Smooth muscle cell (in vitro differentiated cells): ENCODE data around the gene INPP5A. TPM values are rescaled to one million over a fixed set of nuclear protein-coding genes. Genes with fewer than 3 reads are reported as not detected.
"Not testable (repeated sequence)": the region's sequence is repeated elsewhere in the genome, so short reads cannot be mapped to it uniquely, and the experiment has no call there.

Source experiments
- DNase-seq: peaks from one replicate; lab custom pipeline; 2025; ENCODE audit not compliant: unreplicated experiment; lab: John Stamatoyannopoulos, UW
- H2AFZ ChIP-seq: fragments of 200-600 bp; sonication (generic); 2 replicates; pipeline ENCODE4 v1.6.0; 2016; ENCODE audit warnings: antibody characterized with exemption, low read depth, mild to moderate bottlenecking
- H3F3A ChIP-seq: fragments of 200-600 bp; sonication (generic); 2 replicates; pipeline ENCODE4 v1.6.0; 2017; ENCODE audit warnings: antibody characterized with exemption, low read depth
- H3K27ac ChIP-seq: fragments of 200-600 bp; sonication (generic); 2 replicates; pipeline ENCODE4 v1.5.1; 2016; ENCODE audit warnings: low read depth, mild to moderate bottlenecking
- H3K27me3 ChIP-seq: fragments of 200-600 bp; sonication (generic); 2 replicates; pipeline ENCODE4 v1.6.1; 2016; ENCODE audit warnings: low read depth, mild to moderate bottlenecking
- H3K36me3 ChIP-seq: fragments of 200-600 bp; sonication (generic); 2 replicates; pipeline ENCODE4 v1.5.1; 2016; ENCODE audit warnings: low read depth
- H3K4me1 ChIP-seq: fragments of 200-600 bp; sonication (generic); 2 replicates; pipeline ENCODE4 v1.5.1; 2016; ENCODE audit warnings: low read depth
- H3K4me2 ChIP-seq: fragments of 200-600 bp; sonication (generic); 2 replicates; pipeline ENCODE4 v1.6.0; 2016; ENCODE audit warnings: mild to moderate bottlenecking
- H3K4me3 ChIP-seq: fragments of 200-600 bp; sonication (generic); 2 replicates; pipeline ENCODE4 v1.5.1; 2016; ENCODE audit warnings: mild to moderate bottlenecking
- H3K79me2 ChIP-seq: fragments of 200-600 bp; sonication (generic); 2 replicates; pipeline ENCODE4 v1.6.0; 2016; ENCODE audit warnings: low read depth, mild to moderate bottlenecking
- H3K9ac ChIP-seq: fragments of 200-600 bp; sonication (generic); 2 replicates; pipeline ENCODE4 v1.6.0; 2016; ENCODE audit warnings: low read depth
- H3K9me3 ChIP-seq: fragments of 200-600 bp; sonication (generic); replicated peaks from 2 replicates; pipeline ENCODE4 v1.5.1; 2016; ENCODE audit warnings: low read depth
- H4K20me1 ChIP-seq: fragments of 200-600 bp; sonication (generic); 2 replicates; pipeline ENCODE4 v1.6.0; 2016; ENCODE audit warnings: low read depth
- WGBS: methylation state at CpG from one replicate; pipeline ENCODE4 v1.1.7; 2016; ENCODE audit warnings: low lambda C conversion rate; 5-methylcytosine and 5-hydroxymethylcytosine counted together
- polyA plus RNA-seq: library from polyadenylated mRNA; unstranded; fragments of >200 nt; fragmentation: Nextera tagmentation; extraction: Ambion mirVana; gene quantifications from 2 replicates; pipeline ENCODE4 v1.2.1, GENCODE V29; 2016
- total RNA-seq: library from RNA; depleted of rRNA; stranded (reverse); fragments of >200 nt; gene quantifications from 2 replicates; pipeline ENCODE4 v1.2.3, GENCODE V29; 2014
- TF ChIP-seq, protein P1 (sequence below): fragments of 200-600 bp; sonication (generic); IDR thresholded peaks from 2 replicates; pipeline ENCODE4 v1.5.1; 2017; ENCODE audit warnings: borderline replicate concordance, mild to moderate bottlenecking, antibody characterized with exemption; ENCODE audit not compliant: insufficient read depth, poor library complexity, severe bottlenecking

INPP5A gene
- total and polyA plus RNA-seq, 2 experiments from 2014 or later = 48.0 to 55.9 TPM

DNA sequence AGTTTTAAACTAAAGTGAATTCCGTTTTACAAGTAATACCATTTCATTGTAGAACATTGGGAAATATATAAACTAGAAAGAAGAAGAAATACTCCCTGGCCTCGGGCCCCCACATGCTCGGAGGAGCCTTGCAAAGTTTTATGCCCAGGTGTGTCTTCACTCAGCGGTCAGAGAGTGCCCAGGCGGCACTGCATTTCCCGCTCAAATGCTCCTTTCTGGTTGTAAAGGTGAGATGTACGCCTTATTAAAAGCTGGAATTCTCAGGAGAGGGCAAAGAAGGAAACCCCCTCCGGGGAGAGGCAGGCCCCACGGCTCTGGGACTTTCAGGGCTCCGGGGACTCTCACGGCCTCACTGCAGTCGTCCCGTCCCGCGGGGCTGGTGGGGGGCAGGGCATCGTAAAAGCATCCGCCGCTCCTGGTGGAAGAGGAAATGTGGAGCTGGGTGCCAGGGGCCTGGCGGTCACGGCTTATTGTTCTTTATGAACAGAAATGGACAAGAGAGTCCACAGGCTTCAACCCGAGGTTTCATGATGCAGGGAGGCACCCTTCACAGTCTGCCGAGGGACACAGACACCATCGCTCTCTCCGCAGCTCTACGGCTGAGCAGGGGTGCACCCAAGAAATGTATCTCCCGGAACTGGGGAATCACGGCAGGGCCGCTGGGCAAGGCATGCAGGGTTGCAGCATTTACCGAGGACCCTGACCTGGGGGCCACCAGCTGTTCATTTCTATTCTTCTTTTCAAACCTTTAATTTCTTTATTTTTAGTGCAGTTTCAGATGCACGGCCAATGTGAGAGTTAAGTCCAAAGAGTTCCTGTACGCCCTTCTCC, 47.7 kb upstream of the INPP5A start:
- Histone ChIP-seq H4K20me1 (no peaks in the 10 kb centered on the region), H3K9me3 (no peaks in the 10 kb centered on the region), H2AFZ (no peak overlapping the region), H3K4me2 (no peak overlapping the region), H3K36me3 (no peaks in the 10 kb centered on the region), H3K4me1 (no peaks in the 10 kb centered on the region), H3K27ac (no peak overlapping the region), H3F3A (no peaks in the 10 kb centered on the region), H3K4me3 (no peak overlapping the region), H3K9ac (no peak overlapping the region), H3K79me2 (no peaks in the 10 kb centered on the region), H3K27me3 (no peaks in the 10 kb centered on the region)
- TF ChIP-seq, protein P1, sequence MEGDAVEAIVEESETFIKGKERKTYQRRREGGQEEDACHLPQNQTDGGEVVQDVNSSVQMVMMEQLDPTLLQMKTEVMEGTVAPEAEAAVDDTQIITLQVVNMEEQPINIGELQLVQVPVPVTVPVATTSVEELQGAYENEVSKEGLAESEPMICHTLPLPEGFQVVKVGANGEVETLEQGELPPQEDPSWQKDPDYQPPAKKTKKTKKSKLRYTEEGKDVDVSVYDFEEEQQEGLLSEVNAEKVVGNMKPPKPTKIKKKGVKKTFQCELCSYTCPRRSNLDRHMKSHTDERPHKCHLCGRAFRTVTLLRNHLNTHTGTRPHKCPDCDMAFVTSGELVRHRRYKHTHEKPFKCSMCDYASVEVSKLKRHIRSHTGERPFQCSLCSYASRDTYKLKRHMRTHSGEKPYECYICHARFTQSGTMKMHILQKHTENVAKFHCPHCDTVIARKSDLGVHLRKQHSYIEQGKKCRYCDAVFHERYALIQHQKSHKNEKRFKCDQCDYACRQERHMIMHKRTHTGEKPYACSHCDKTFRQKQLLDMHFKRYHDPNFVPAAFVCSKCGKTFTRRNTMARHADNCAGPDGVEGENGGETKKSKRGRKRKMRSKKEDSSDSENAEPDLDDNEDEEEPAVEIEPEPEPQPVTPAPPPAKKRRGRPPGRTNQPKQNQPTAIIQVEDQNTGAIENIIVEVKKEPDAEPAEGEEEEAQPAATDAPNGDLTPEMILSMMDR = no peak
- DNase-seq = no peak
- 86% methylated on average over 31 of the region's 31 CpGs for WGBS

DNA sequence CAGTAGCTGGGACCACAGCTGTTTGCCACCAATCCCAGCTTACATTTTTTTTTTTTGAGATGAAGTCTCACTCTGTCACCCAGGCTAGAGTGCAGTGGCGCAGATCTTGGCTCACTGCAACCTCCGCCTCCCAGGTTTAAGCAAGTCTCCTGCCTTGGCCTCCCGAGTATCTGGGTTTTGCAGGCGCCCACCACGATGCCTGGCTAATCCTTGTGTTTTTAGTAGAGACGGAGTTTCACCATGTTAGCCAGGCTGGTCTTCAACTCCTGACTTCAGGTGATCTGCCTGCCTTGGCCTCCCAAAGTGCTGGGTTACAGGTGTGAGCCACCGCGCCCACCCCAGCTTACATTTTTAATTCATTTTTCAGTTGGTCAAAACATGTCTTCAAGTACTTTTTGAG, 46.1 kb upstream of the INPP5A start:
- H3K36me3 ChIP-seq, H3K4me2 ChIP-seq, H4K20me1 ChIP-seq, H3K9me3 ChIP-seq, H3F3A ChIP-seq, H3K4me1 ChIP-seq, H3K9ac ChIP-seq, H3K79me2 ChIP-seq, H2AFZ ChIP-seq, H3K27ac ChIP-seq, H3K4me3 ChIP-seq, DNase-seq, H3K27me3 ChIP-seq: not testable (repeated sequence)
- WGBS = 96% methylated on average over 8 of the region's 8 CpGs

DNA sequence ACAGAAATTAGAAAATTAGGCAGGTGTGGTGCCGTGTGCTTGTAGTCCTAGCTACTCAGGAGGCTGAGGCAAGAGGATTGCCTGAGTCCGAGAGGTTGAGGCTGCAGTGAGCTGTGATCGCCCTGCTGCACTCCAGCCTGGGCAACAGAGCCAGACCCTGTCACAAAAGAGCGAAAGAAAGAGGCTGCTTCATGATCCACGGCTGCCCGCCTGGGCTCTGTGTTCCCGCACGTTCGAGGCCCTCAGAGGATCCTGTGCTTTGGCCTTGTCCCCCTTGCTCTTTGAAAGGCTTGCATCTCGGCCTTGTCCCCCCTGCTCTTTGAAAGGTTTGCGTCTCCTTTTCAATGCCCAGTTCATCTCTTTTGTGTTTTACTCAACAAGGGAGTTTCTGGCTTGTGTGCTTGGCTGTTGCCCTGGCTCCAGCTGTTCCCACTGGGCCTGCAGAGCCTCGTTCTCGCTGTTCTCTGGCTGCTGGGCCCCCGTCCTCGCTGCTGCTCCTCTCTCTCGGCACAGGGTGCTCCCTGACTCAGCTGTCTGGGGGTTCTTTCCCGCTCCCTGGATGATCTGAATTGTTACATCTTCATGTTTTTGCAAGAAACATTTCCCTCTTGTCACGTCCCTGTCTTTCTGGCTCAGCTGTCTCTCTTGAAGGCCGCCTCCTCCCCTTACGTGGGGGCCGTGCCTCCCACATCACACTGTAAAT, 45.1 kb upstream of the INPP5A start:
- H4K20me1 ChIP-seq = no peaks in the 10 kb centered on the region
- 90% methylated on average over 21 of the region's 21 CpGs for WGBS
- TF ChIP-seq, protein P1 = no peak
- no peak overlapping the region for H3K27ac ChIP-seq
- no peak overlapping the region for H3K9ac ChIP-seq
- H3K27me3 ChIP-seq = no peaks in the 10 kb centered on the region
- no peak for DNase-seq
- H3K79me2 ChIP-seq = no peaks in the 10 kb centered on the region
- no peaks in the 10 kb centered on the region for H3K4me1 ChIP-seq
- H3K36me3 ChIP-seq = no peaks in the 10 kb centered on the region
- H3F3A ChIP-seq = no peaks in the 10 kb centered on the region
- H3K9me3 ChIP-seq = no peaks in the 10 kb centered on the region
- H2AFZ ChIP-seq = no peak overlapping the region
- no peak overlapping the region for H3K4me2 ChIP-seq
- no peak overlapping the region for H3K4me3 ChIP-seq

DNA sequence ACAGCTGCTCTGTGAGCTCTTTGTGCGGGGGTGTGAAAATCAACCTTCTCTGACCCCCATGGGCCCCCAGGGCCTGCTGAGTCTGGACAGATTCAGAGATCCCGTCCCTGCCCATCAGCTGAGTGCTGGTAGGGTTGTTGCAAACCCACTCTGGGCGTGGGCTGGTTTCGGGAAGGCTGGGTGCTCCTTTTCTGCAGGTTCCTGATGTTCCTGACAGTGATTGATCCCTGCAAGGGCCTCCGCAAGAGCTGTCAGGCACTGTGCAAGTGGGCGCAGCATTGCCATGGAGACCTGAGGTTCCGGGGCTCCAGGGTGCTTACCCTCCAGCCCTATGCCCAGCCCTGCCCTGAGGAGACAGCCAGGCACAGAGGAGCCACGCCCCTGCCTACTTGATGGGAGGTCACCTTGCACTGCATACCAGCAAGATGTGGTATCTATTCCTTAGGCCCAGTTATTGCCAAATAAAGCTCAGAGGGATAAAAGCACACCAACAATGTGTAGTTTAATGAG, 44.3 kb upstream of the INPP5A start:
- Histone ChIP-seq H3K4me1 (no peaks in the 10 kb centered on the region), H3K79me2 (no peaks in the 10 kb centered on the region), H2AFZ (no peak overlapping the region), H3F3A (no peaks in the 10 kb centered on the region), H3K9ac (no peak overlapping the region), H3K27ac (no peak overlapping the region), H3K27me3 (no peaks in the 10 kb centered on the region), H3K4me2 (no peak overlapping the region), H3K36me3 (no peaks in the 10 kb centered on the region), H3K4me3 (no peak overlapping the region), H3K9me3 (no peaks in the 10 kb centered on the region), H4K20me1 (no peaks in the 10 kb centered on the region)
- TF ChIP-seq, protein P1 = no peak
- 87% methylated on average over 8 of the region's 8 CpGs for WGBS
- no peak for DNase-seq
